Tibial nerve (tissue), 4 donors: ENCODE data around the gene BLVRA. TPM values are rescaled to one million over a fixed set of nuclear protein-coding genes. Genes with fewer than 3 reads are reported as not detected.

Experiments used
- DNase-seq, 2 donors: peaks; one replicate each; pipeline ENCODE4 v3.0.0-alpha.2; 2019; ENCODE audit warnings: low spot score in 2 of 2
- H3K27ac ChIP-seq, 4 donors: fragments of 200-600 bp; sonication (generic) in 3 of 4; one replicate each; pipeline ENCODE4 v1.5.1; 2017 to 2019; ENCODE audit warnings: mild to moderate bottlenecking in 1 of 4
- H3K27me3 ChIP-seq, 2 donors: fragments of 200-600 bp; sonication (generic) in 1 of 2; one replicate each; pipeline versions ENCODE4 v1.5.1 to v1.6.0; 2017 to 2019
- H3K36me3 ChIP-seq, 3 donors: fragments of 200-600 bp; sonication (generic); one replicate each; pipeline ENCODE4 v1.5.1; 2018 to 2019
- H3K4me1 ChIP-seq, 4 donors: fragments of 200-600 bp; sonication (generic) in 3 of 4; one replicate each; pipeline ENCODE4 v1.5.1; 2017 to 2019
- H3K4me3 ChIP-seq, 4 donors: fragments of 200-600 bp; sonication (generic) in 3 of 4; one replicate each; pipeline ENCODE4 v1.5.1; 2017 to 2019; ENCODE audit warnings: mild to moderate bottlenecking in 1 of 4, moderate library complexity in 1 of 4
- H3K9me3 ChIP-seq, 4 donors: fragments of 200-600 bp; sonication (generic) in 3 of 4; one replicate each; pipeline ENCODE4 v1.5.1; 2017 to 2019
- EP300 ChIP-seq, 2 donors: sonication (generic); formaldehyde crosslinking; IDR thresholded peaks; one replicate each; pipeline ENCODE4 v1.6.1; 2017; ENCODE audit warnings: antibody characterized with exemption in 2 of 2, mild to moderate bottlenecking in 1 of 2
- POLR2A ChIP-seq, 2 donors: fragments of 450-650 bp; IDR thresholded peaks; one replicate each; pipeline ENCODE4 v1.6.1; 2017; ENCODE audit warnings: antibody characterized with exemption in 2 of 2, mild to moderate bottlenecking in 2 of 2, moderate library complexity in 2 of 2
- WGBS, 2 donors: methylation state at CpG; one replicate each; pipeline ENCODE4 v1.1.5; 2018; 5-methylcytosine and 5-hydroxymethylcytosine counted together
- total RNA-seq, 4 donors: library from RNA; depleted of rRNA; stranded (reverse); fragments of >200 nt; gene quantifications; one replicate each; pipeline ENCODE4 v1.1.0, GENCODE V29; 2016
- TF ChIP-seq, protein P1 (sequence below), 5 experiments: fragments of 200-600 bp in 3 of 5; fragments of 450-650 bp in 2 of 5; sonication (generic) in 3 of 5; IDR thresholded peaks; one replicate each; pipeline ENCODE4 v1.5.1; 2016 to 2019; ENCODE audit warnings: antibody characterized with exemption in 5 of 5, mild to moderate bottlenecking in 3 of 5, moderate library complexity in 2 of 5

Gene BLVRA
- total RNA-seq, 4 donors from 2014 or later = 32.2 to 70.5 (median 48.5) TPM

GRCh38 chr7:43756368-43757072 lies 2.0 kb upstream of the BLVRA start:
- Histone ChIP-seq H3K27me3 (no peaks in the 10 kb centered on the region), H3K4me1 (peaks cover 0 to 18% (median 7%) of the 10 kb centered on the region in 4 donors), H3K4me3 (no peak overlapping the region), H3K9me3 (no peaks in the 10 kb centered on the region), H3K27ac (no peak overlapping the region), H3K36me3 (no peaks in the 10 kb centered on the region)
- no peak for DNase-seq
- WGBS, 2 donors = 74 to 90% methylated on average over 1 of the region's 1 CpG
- peak in 1 of 2 donors; percentile 12 for TF ChIP-seq EP300 (IDR thresholded peaks at IDR 0.05)
- no peak for TF ChIP-seq POLR2A (IDR thresholded peaks at IDR 0.05)

DNA sequence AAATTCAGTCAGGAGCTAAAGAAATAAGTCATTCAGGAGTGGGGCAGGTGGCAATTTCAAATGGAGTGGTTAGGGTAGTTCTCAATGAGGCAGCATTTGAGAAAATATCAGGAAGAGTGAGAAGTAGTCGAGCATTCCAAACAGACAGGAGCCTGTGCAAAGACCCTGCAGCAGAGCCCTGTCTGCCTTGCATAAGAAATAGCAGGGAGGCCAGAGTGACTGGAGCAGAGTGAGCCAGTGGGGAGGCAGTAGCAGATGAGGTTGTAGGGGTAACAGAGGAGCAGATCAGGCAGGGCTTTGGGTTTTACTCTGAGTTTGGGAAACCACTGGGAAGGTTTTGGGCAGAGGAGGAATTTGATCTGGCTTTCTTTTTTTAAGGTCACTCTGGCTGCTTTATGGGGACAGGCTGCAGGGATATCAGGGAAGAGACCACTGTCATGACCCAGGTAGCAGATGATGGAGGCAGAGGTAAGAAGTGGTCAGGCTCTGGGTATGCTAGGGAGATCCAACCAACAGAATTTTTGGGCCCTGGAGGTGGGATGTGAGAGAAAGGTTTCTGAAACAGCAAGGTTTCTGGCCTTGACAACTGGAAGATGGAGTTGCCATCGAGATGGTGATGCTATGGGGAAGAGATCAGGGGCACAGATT lies 1.3 kb upstream of the BLVRA start:
- Histone ChIP-seq H3K27ac (no peak overlapping the region), H3K9me3 (no peaks in the 10 kb centered on the region), H3K27me3 (no peaks in the 10 kb centered on the region), H3K36me3 (no peaks in the 10 kb centered on the region), H3K4me3 (no peak overlapping the region), H3K4me1 (peaks cover 0 to 25% (median 7%) of the 10 kb centered on the region in 4 donors)
- WGBS, 2 donors = 85 to 93% methylated on average over 2 of the region's 2 CpGs
- no peak for DNase-seq
- no peak for TF ChIP-seq EP300 (IDR thresholded peaks at IDR 0.05)
- TF ChIP-seq, protein P1, sequence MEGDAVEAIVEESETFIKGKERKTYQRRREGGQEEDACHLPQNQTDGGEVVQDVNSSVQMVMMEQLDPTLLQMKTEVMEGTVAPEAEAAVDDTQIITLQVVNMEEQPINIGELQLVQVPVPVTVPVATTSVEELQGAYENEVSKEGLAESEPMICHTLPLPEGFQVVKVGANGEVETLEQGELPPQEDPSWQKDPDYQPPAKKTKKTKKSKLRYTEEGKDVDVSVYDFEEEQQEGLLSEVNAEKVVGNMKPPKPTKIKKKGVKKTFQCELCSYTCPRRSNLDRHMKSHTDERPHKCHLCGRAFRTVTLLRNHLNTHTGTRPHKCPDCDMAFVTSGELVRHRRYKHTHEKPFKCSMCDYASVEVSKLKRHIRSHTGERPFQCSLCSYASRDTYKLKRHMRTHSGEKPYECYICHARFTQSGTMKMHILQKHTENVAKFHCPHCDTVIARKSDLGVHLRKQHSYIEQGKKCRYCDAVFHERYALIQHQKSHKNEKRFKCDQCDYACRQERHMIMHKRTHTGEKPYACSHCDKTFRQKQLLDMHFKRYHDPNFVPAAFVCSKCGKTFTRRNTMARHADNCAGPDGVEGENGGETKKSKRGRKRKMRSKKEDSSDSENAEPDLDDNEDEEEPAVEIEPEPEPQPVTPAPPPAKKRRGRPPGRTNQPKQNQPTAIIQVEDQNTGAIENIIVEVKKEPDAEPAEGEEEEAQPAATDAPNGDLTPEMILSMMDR (IDR thresholded peaks at IDR 0.05) = no peak
- TF ChIP-seq POLR2A (IDR thresholded peaks at IDR 0.05) = no peak

DNA sequence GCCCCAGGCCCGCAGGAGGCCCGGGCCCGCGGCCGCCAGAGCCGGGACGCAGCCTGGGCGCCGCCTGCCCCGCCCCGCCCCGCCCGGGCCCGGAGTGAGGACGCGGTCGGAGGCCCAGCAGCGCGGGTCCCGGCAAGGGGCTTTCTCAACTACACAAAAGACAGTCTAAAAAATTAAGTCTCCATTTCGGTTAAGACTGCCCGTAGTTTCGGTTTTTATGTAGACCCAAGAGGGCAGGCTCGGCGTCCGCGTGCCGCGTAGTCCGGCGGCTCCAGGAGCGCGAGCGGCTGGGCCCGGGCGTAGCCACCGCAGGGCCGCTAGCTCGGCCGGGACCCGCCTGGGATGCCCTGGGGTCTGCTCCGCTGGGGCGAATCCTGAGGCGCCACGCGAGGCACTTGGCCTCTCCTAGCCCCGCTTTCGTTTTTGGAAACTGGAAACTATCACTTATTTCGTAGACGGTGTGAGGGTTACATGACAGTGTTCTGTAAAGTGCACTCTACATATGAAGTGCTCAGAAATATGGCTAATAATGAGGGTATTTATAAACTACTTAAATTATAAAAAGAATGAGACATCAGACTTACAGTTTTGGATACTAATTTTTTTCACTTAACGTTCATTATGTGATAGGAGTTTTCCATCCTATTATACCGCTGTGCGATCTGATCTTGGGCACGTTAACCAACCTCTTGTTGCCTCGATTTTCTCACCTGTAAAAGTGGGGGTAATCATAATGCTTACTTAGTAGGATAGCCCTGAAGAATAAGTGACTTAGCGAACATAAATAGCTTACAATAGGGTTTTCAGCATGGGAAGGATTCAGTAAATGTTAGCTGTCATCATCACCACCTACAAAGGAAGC lies 573 bp downstream of the BLVRA start:
- Histone ChIP-seq H3K4me1 (peaks cover 0 to 41% (median 7%) of the 10 kb centered on the region in 4 donors), H3K27ac (peak overlapping the region; percentile 72 to 86 (median 84)), H3K36me3 (no peaks in the 10 kb centered on the region), H3K4me3 (peak overlapping the region; percentile 76 to 92 (median 82)), H3K27me3 (no peaks in the 10 kb centered on the region), H3K9me3 (no peaks in the 10 kb centered on the region)
- WGBS, 2 donors = 6 to 9% methylated on average over 38 to 52 of the region's 56 CpGs
- TF ChIP-seq, protein P1 (IDR thresholded peaks at IDR 0.05) = no peak
- no peak for TF ChIP-seq POLR2A (IDR thresholded peaks at IDR 0.05)
- no peak for TF ChIP-seq EP300 (IDR thresholded peaks at IDR 0.05)
- peak in 1 of 2 donors; percentile 19 for DNase-seq

DNA sequence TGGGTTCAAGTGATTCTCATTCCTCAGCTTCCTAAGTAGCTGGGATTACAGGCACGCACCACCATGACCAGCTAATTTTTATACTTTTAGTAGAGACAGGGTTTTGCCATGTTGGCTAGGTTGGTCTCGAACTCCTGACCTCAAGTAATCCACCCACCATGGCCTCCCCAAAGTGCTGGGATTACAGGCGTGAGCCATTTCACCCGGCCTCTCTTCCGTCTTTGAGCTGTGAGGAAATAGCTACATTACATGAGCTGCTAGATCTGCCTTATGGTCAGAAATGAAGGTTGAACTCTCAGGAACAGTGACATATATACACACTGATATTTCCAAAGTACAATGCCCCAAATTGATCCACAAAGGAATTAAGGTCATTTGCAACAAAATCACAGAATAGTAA lies 2.4 kb downstream of the BLVRA start:
- no peak for DNase-seq
- WGBS, 2 donors = 97% methylated on average over 5 of the region's 5 CpGs
- Histone ChIP-seq H3K4me3 (no peak overlapping the region), H3K27ac (no peak overlapping the region), H3K4me1 (peaks cover 0 to 55% (median 10%) of the 10 kb centered on the region in 4 donors), H3K27me3 (no peaks in the 10 kb centered on the region), H3K9me3 (no peaks in the 10 kb centered on the region), H3K36me3 (no peaks in the 10 kb centered on the region)
- no peak for TF ChIP-seq EP300 (IDR thresholded peaks at IDR 0.05)
- TF ChIP-seq POLR2A (IDR thresholded peaks at IDR 0.05) = no peak
- TF ChIP-seq, protein P1 (IDR thresholded peaks at IDR 0.05) = no peak

- no peak for TF ChIP-seq POLR2A (IDR thresholded peaks at IDR 0.05)
- no peak for TF ChIP-seq EP300 (IDR thresholded peaks at IDR 0.05)
- TF ChIP-seq, protein P1 (IDR thresholded peaks at IDR 0.05) = no peak
- Histone ChIP-seq H3K4me1 (peaks cover 0 to 55% (median 10%) of the 10 kb centered on the region in 4 donors), H3K36me3 (no peaks in the 10 kb centered on the region), H3K9me3 (no peaks in the 10 kb centered on the region), H3K27ac (no peak overlapping the region), H3K27me3 (no peaks in the 10 kb centered on the region), H3K4me3 (no peak overlapping the region)
- no peak for DNase-seq
- WGBS, 2 donors = 100% methylated on average over 1 of the region's 1 CpG
Observed at GRCh38 chr7:43761382-43761781, 2.9 kb downstream of the BLVRA start.
